AG09309 (cell line): ENCODE results near the gene C1QTNF1.

ENCODE experiments used
- DNase-seq: peaks from one replicate; pipeline ENCODE4 v3.0.0-alpha.2; 2010; ENCODE audit warnings: low read depth
- H3K4me3 ChIP-seq: 2 replicates; pipeline ENCODE4 v1.5.1; 2011; ENCODE audit warnings: mild to moderate bottlenecking, low read depth, low read length, moderate library complexity; ENCODE audit not compliant: control insufficient read depth
- CTCF ChIP-seq: IDR thresholded peaks from 2 replicates; pipeline ENCODE4 v1.5.1; 2011; ENCODE audit warnings: mild to moderate bottlenecking, low read depth, low read length, inconsistent platforms; ENCODE audit not compliant: insufficient read depth, control insufficient read depth; ENCODE audit errors: missing control alignments

Gene C1QTNF1

DNA sequence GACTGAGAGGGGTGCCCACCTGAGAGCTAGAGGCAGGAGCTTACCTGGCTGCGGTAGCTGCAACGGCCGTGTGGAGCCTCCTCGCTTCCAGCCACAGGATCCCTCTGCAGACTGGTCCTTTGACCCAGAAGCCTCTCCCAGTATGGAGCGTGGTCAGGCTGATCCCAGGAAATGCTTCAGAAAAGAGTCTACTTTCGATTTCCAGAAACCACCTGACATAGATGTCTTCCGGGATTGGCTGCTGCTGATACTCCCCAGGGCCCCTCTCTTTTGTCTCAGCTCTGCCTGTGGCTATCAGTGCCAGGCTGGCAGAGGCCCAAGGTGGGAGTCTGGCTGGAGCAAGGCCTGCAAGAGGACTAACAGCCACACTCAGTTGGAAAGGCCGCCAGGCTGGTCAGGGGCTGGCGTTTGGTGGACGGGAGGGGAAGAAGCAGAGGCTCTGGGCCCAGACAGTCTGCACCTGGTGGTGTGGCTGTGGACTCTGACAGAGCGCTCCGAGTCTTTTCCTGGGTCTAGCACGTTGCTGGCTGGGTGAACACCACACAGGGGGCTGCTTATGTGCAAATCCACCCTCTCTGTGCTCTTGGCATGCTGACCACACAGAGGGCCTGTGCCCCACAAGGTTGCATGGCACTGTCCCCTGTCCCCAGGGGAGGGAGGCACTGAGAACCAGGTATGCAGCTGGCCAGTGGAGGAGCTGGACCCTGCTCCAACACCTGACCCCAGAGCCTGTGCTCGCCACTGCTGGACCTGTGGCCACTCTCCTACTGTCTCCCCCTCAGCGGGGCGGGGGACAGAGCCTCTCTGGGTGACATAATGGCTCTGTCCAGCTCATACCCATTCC is 44.0 kb upstream of the C1QTNF1 start, which contains the start of gene LGALS3BP:
LGALS3BP (minus strand) TSS at position 144 of the 844 bp plus-strand sequence. CDS start 2,732 bp downstream, outside the sequence.
- peak within 1 kb of the TSS; percentile 17 for H3K4me3 ChIP-seq
- no peak for TF ChIP-seq CTCF
- no peak for DNase-seq

GRCh38 chr17:78980624-78980972 is 43.4 kb upstream of the C1QTNF1 start:
- no peak overlapping the region for H3K4me3 ChIP-seq
- no peak for DNase-seq
- TF ChIP-seq CTCF: no peak

- no peak for TF ChIP-seq CTCF
- no peak for DNase-seq
Observed at GRCh38 chr17:78981010-78981888, 42.7 kb upstream of the C1QTNF1 start.

DNA sequence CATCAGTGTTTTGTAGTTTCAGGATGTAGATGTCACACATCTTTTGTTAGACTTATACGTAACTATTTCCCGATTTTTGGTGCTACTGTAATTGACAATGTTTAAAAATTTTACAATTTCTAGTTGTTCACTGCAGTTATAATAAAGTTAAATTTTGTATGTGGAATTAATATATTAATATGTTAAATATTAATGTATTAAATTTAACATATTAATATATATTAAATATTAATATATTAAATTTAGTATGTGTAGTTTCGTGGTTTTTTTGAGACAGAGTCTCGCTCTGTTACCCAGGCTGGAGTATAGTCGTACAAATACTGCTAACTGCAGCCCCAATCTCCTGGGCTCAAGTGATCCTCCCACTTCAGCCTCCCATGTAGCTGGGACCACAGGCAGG is 38.6 kb upstream of the C1QTNF1 start:
- TF ChIP-seq CTCF: no peak
- no peak for DNase-seq
- H3K4me3 ChIP-seq: no peak overlapping the region

More at GRCh38 chr17:78981010-78981888, 42.7 kb upstream of the C1QTNF1 start:
- H3K4me3 ChIP-seq: no peak overlapping the region

DNA sequence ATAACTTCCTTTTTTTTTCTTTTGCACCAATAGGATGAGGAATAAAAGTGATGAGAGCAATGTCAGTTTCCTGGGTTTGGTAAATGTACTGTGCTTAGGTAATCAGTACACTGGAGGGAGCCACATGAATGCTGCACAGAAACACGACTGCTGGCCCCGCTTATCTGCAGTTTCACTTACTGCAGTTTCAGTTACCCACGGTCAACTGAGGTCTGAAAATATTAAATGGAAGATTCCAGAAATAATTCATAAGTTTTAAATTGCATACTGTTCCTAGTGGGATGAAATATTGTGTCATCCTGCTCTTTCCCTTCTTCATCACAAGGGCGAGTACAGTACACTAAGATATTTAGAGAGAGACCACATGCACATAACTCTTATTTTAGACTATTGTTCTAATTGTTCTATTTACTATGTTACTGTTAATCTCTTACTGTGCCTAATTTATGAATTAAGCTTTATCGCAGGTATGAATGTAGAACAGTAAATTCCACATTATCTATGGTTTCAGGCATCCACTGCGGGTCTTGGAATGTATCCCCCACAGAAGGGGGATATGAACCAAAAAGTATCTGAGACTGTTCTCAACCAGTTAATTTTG is 37.8 kb upstream of the C1QTNF1 start:
- no peak for DNase-seq
- H3K4me3 ChIP-seq: peak overlapping the region; percentile 18; the same call in 1 of the 2 replicates
- peak; percentile 34 for TF ChIP-seq CTCF

DNA sequence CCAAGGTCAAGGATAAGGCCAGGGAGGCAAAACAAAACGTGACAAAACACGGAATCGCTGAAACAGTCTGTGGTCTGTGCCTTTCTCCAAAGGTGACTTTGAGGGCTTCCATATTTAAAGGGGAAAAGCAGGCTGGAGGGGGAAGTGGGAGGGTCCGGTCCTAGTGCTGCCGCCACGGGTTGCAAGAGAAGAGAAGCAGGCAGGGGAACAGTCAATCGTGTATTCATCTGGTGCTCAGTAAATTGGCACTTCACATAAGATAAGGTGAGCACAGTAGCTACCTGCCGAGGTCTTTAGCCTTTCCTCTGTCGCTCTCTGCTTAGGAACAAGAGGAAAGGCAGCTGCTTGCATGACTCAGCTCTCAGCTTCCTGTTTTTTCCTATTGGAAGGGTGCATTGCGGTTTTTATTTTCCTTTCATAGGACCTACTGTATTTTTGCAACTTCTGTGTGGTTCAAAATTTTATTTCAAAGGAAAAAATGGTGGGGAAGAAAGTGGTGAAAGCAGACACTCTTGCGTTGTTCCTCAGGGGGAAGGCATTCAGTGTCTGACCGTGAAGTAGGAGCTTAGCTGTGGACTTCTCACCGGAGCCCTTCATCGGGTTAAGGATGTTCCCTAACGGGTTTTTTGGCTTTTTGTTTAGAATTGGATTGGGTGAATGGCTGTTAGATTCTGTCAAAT is 37.2 kb upstream of the C1QTNF1 start:
- H3K4me3 ChIP-seq: peak overlapping the region; percentile 18
- DNase-seq: peak; percentile 27
- TF ChIP-seq CTCF: no peak
